ENCODE measurements around the gene MST1. TPM values are rescaled to one million over a fixed set of nuclear protein-coding genes. Genes with fewer than 3 reads are reported as not detected.

The MST1 gene
- total and polyA plus RNA-seq, 2 of the 8 experiments (the other 6 are each of a cell fraction or from before 2014, with no cell fraction given): 6.2 to 9.5 TPM

GRCh38 chr3:49644684-49645083 is 44.6 kb downstream of the MST1 start (continued):
- TF ChIP-seq EZH2 (IDR thresholded peaks at IDR 0.05; ENCODE audit: low read depth, low read length, severe bottlenecking): no peak
- no peak for TF ChIP-seq USF2 (IDR thresholded peaks at IDR 0.05; ENCODE audit: low read length)
- no peak for TF ChIP-seq MAX (IDR thresholded peaks at IDR 0.05)
